Subcutaneous adipose tissue (tissue), 4 donors: ENCODE measurements around the gene CRLF1. TPM values are rescaled to one million over a fixed set of nuclear protein-coding genes. Genes with fewer than 3 reads are reported as not detected.

ENCODE experiments used
- CTCF ChIP-seq: fragments of 450-650 bp; IDR thresholded peaks from one replicate; pipeline ENCODE4 v1.5.1; 2016; ENCODE audit warnings: low read depth, mild to moderate bottlenecking, control low read depth, antibody characterized with exemption, moderate library complexity
- total RNA-seq, 4 donors: library from RNA; depleted of rRNA; stranded (reverse); fragments of >200 nt; gene quantifications; one replicate each; pipeline ENCODE4 v1.1.0, GENCODE V29; 2016

CRLF1 gene
- total RNA-seq, 4 donors from 2014 or later: 28.5 to 117 (median 84.3) TPM

- no peak for TF ChIP-seq CTCF
Observed at GRCh38 chr19:18587561-18587960, 19.0 kb downstream of the CRLF1 start.

DNA sequence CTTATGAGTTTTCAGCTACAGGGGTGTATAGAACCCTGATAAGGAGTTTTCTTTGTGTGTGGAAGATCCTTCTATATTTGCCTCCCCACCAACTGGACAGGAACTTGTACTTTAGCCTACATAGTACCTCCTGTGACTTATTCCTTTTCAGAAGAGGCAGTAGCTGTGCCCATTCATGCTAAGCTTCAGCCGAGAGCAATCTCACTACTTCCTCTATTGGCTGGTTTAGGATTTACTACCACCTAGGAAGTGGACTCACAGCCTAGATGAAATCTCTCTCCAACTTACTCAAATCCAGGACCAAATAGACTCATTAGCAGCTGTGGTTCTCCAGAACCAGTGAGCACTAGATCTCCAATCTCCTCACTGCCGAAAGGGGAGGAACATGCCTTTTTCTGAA is 20.3 kb downstream of the CRLF1 start:
- TF ChIP-seq CTCF: no peak

DNA sequence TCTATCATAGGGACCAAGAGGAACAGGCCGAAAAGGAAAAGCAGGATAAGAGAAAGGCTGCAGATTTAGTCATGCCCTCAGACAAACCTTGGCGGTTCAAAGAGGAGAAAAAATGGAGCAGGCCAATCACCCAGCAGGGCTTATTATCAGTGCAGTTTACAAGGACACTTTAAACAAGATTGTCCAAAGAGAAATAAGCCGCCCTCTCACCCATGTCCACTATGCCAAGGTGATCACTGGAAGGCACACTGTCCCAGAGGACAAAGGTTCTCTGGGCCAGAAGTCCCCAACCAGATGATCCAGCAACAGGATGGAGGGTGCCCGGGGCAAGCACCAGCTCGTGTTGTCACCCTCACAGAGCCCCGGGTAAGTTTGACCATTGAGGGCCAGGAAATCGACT is 26.3 kb downstream of the CRLF1 start:
- no peak for TF ChIP-seq CTCF

DNA sequence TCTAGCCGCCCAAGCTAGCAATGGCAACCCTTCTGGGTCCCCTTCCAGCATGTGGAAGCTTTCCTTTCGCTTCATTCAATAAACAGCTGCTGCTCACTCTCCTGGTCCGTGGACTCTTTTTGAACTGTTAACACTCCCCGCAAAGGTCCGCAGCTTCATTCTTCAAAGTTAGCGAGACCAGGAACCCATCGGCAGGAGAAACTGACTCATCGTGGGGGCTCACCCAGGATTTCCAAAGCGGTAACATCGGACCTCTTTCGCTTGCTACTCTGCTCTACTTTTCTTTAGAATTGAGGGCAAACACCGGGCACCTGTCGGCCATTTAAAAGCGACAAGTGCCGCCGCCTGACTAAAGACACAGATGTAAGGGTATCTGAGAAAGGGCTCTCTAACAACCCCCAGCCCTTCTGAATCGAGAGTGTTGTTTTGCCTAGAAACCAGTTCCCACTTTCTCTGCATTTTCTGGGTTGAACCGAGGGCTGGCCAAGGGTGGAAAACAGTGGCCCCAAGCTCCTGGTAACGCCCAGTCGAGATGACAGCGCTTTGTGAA is 29.2 kb downstream of the CRLF1 start:
- TF ChIP-seq CTCF: no peak

DNA sequence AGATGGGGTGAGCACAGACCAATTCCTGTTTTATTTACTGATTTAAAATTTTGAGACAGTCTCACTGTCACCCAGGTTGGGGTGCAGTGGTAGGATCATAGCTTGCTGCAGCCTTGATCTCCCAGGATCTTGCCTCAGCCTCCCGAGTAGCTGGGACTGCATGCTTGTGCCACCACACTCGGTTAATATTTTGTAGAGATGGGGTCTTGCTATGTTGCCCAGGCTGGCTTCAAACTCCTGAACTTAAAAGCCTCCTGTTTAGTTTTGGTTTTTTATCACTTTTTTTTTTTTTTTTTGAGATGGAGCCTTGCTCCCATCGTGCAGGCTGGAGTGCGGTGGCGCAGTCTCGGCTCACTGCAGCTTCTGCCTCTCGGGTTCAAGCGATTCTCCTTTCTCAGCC is 30.2 kb downstream of the CRLF1 start:
- TF ChIP-seq CTCF: no peak

DNA sequence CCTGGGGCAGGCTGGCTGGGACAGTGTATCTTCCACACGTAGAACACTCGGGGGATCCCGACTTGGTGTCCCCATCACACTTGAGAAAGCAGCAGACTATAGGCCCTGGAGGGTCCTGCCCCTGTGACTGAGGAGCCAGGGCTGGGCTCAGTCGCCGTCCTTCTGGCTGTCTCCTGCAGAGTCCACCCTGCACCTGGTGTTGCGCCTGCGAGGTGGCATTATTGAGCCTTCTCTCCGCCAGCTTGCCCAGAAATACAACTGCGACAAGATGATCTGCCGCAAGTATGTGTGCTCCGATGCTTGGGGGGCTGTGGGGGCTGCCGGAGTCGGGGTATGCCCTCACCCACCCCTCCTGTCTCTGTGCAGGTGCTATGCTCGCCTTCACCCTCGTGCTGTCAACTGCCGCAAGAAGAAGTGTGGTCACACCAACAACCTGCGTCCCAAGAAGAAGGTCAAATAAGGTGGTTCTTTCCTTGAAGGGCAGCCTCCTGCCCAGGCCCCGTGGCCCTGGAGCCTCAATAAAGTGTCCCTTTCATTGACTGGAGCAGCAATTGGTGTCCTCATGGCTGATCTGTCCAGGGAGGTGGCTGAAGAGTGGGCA is 31.8 kb downstream of the CRLF1 start:
- no peak for TF ChIP-seq CTCF

DNA sequence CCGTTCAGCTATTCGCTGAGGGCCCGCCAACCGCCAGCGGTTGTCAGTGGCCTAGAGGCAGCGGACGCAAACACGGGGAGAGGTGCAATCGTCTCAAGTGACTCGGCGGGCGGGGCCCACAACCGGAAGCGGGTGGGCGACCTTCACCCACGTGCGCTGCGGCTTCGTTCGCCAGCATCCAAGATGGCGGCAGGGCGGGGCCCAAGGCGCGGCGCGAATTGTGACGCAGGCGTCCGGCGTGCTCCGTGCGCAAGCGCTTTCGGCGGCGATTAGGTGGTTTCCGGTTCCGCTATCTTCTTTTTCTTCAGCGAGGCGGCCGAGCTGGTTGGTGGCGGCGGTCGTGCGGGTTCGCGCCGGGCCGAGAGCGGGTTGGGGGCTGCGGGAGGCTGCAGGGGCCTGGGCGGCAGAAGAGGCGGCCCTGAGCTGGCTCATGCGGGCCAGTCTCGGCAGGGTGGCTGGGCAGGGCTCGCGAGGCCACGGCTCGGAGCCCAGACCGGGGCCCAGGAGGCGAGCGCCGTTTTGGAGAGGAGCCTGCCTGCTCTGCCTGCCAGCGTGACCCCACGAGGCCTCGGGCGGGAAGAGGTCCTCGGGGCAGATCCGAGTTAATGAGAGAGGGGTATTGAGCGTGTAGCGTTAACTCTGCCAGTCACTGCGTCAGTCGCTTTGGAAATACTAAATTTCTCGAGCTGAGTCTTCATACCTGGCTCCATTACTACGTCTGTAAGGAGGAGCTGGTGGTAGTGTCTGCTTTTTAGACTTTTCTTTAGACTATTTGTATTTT is 34.8 kb downstream of the CRLF1 start, which contains the start of gene UBA52:
UBA52 (plus strand) TSS at position 294 of the 781 bp plus-strand sequence. CDS start 1,444 bp downstream, outside the sequence.
- TF ChIP-seq CTCF: no peak
